Measurements from ENCODE around the gene L2HGDH.

Gene L2HGDH

GRCh38 chr14:50225974-50226297 is 86.1 kb downstream of the L2HGDH start:
- DNase-seq, result no peak

GRCh38 chr14:50225067-50225973 is 86.7 kb downstream of the L2HGDH start:
- DNase-seq, result peak; percentile 18

GRCh38 chr14:50222055-50222613 is 89.9 kb downstream of the L2HGDH start:
- DNase-seq, result no peak

- no peak for DNase-seq
Observed at GRCh38 chr14:50218501-50218900, 93.5 kb downstream of the L2HGDH start.

DNA sequence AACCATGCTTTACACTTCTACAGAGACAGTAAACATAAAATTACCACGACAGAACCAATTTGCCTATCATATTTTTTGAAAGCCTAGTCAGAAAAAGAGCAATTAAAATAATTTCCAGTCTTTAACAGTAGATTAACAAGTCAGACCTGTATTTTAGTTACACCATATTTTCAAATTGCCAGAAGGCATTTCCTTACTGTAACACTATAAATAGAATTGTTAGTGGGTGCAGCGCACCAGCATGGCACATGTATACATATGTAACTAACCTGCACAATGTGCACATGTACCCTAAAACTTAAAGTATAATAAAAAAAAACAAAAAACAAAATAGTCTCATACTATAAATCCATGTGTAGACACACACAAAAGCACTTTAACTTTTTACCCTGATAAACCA is 96.6 kb downstream of the L2HGDH start:
- DNase-seq, result no peak

DNA sequence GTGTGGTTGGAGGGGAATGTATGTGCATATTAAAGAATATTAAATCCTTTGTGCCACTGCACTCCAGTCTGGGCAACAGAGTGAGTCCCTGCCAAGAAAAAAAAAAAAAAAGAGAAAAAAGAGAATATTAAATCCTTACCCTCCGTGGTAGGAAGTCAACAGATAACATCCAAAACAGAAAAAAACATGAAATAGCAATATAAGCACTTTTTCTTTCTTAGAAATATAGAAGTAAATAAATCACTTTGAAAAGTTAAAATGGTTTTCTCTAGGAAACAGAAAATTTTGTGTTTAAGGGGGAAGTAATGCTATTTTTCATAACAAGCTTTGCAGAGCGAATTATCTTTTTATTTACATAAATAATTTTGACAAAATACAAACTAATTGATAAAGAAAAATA is 98.2 kb downstream of the L2HGDH start:
- DNase-seq, result no peak

- DNase-seq, result no peak
Observed at GRCh38 chr14:50212726-50213125, 99.3 kb downstream of the L2HGDH start.

DNA sequence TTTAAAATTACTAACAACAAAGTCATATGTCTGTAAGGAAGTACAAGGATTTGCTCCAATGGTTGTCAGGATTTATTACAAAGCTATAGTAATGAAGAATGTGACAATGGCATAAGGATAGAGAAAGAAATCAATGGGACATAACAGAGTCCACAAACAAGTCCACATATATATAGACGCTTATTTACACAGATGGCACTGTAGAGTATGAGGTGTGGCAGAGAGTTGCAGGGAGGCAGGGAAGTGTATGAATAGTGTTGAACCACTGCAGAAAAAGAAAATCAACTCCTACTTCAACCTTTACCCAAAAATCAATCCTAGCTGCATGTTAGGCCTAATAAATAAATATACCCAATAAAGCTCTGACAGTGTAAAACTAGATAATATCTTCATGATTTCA is 102.0 kb downstream of the L2HGDH start:
- no peak for DNase-seq

DNA sequence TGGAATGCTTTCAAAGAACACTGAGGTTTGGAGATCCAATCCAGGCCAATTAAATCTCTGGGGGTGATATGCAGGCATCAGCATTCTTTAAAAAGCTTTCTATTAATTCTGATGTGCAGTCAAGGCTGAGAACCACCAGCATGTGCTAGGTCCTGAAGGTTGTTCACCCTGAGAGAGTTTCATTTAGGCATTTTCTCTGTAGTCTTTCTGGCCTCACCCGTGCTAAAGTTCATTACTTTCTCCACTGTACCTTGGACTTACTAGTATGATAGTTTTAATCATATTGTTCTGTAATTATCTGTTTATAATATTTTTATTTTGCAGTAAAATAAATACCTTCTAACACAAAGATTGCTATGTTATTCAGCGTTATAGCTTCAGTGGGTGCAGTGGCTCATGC is 113.5 kb downstream of the L2HGDH start:
- DNase-seq, result no peak

- no peak for DNase-seq
Observed at GRCh38 chr14:50191499-50191898, 120.5 kb downstream of the L2HGDH start.
